Endothelial cell of umbilical vein (primary cell): ENCODE results near the gene CATSPERD. TPM values are rescaled to one million over a fixed set of nuclear protein-coding genes. Genes with fewer than 3 reads are reported as not detected.

Experiments
- BruUV-seq: library from RNA; stranded (reverse); fragments of 400-500 nt; replicated peaks from 2 replicates; lab custom pipeline; 2021; lab: Mats Ljungman, UMichigan
- CTCF ChIA-PET: fragments of 300-600, 350-600 bp; sonication (Branson Sonifier 250); formaldehyde crosslinking; loops from one replicate; lab custom pipeline; 2021; ENCODE audit warnings: antibody characterized with exemption, inconsistent platforms; lab: Charles Lee
- POLR2A ChIA-PET: fragments of 300-600, 350-600 bp; sonication (Branson Sonifier 250); formaldehyde crosslinking; loops from one replicate; lab custom pipeline; 2021; ENCODE audit warnings: antibody characterized with exemption, inconsistent platforms; lab: Charles Lee
- DNase-seq: peaks from one replicate; pipeline ENCODE4 v3.0.0-alpha.2; 2011; ENCODE audit warnings: low read depth, low spot score
- FAIRE-seq: peaks from 2 replicates; lab custom pipeline; 2011; peaks lifted over from hg19 to GRCh38; lab: Jason Lieb, UNC
- H2AFZ ChIP-seq: 2 replicates; pipeline ENCODE4 v1.6.0; 2012; ENCODE audit warnings: low read depth, low read length, control low read depth, inconsistent platforms
- H3K27ac ChIP-seq: 2 replicates; pipeline ENCODE4 v1.5.1; 2011; ENCODE audit warnings: low read depth, mild to moderate bottlenecking, control low read depth, low read length, moderate library complexity; ENCODE audit not compliant: insufficient read depth
- H3K27me3 ChIP-seq, 2 experiments: 2 replicates each; pipeline versions ENCODE4 v1.6.0 to v1.6.1; 2011; ENCODE audit warnings: low read length in 2 of 2, mixed read lengths in 1 of 2; ENCODE audit not compliant: control insufficient read depth in 2 of 2, insufficient read depth in 2 of 2
- H3K36me3 ChIP-seq, 2 experiments: 2 replicates in 1 of 2; 3 replicates in 1 of 2; pipeline ENCODE4 v1.5.1; 2011; ENCODE audit warnings: low read length in 2 of 2, mild to moderate bottlenecking in 1 of 2, moderate library complexity in 1 of 2; ENCODE audit not compliant: control insufficient read depth in 2 of 2, insufficient read depth in 2 of 2; ENCODE audit errors: extremely low read depth in 1 of 2
- H3K4me1 ChIP-seq: 3 replicates; pipeline ENCODE4 v1.5.1; 2011; ENCODE audit warnings: mild to moderate bottlenecking, low read length; ENCODE audit not compliant: control insufficient read depth, insufficient read depth; ENCODE audit errors: extremely low read depth
- H3K4me2 ChIP-seq: 2 replicates; pipeline ENCODE4 v1.6.1; 2011; ENCODE audit warnings: low read length, control low read depth, mixed read lengths; ENCODE audit not compliant: insufficient read depth
- H3K4me3 ChIP-seq, 3 experiments: fragments of 200-600 bp in 1 of 3; sonication (generic), shearing (Covaris generic) in 1 of 3; replicated peaks in 1 of 3; 2 replicates each; pipeline ENCODE4 v1.5.1; 2011 to 2016; ENCODE audit warnings: control low read depth in 3 of 3, low read length in 3 of 3, mild to moderate bottlenecking in 2 of 3, inconsistent platforms in 1 of 3, low read depth in 1 of 3, moderate library complexity in 1 of 3; ENCODE audit not compliant: insufficient read depth in 1 of 3
- H3K79me2 ChIP-seq: 2 replicates; pipeline ENCODE4 v1.6.0; 2012; ENCODE audit warnings: low read length, inconsistent platforms; ENCODE audit not compliant: control insufficient read depth, insufficient read depth
- H3K9ac ChIP-seq: replicated peaks from 2 replicates; pipeline ENCODE3; 2011; ENCODE audit warnings: low read length, control low read depth; ENCODE audit not compliant: insufficient read depth; ENCODE audit errors: extremely low read depth
- H3K9me1 ChIP-seq: replicated peaks from 3 replicates; pipeline ENCODE4 v1.6.0; 2011; ENCODE audit warnings: mild to moderate bottlenecking, low read length; ENCODE audit not compliant: control insufficient read depth, insufficient read depth; ENCODE audit errors: extremely low read depth
- H3K9me3 ChIP-seq: replicated peaks from 2 replicates; pipeline ENCODE4 v1.5.1; 2012; ENCODE audit warnings: low read length, inconsistent platforms; ENCODE audit not compliant: control insufficient read depth, insufficient read depth
- H4K20me1 ChIP-seq: replicated peaks from 2 replicates; pipeline ENCODE3; 2011; ENCODE audit warnings: mild to moderate bottlenecking, low read length; ENCODE audit not compliant: control insufficient read depth, insufficient read depth; ENCODE audit errors: extremely low read depth
- EZH2 ChIP-seq: IDR thresholded peaks from 2 replicates; pipeline ENCODE4 v1.6.1; 2012; ENCODE audit warnings: borderline replicate concordance, low read depth, mild to moderate bottlenecking, moderate library complexity, low read length, inconsistent platforms; ENCODE audit not compliant: severe bottlenecking
- FOS ChIP-seq: IDR thresholded peaks from 2 replicates; pipeline ENCODE4 v1.6.1; 2011; ENCODE audit warnings: mild to moderate bottlenecking, low read length, moderate library complexity, borderline replicate concordance; ENCODE audit not compliant: insufficient read depth
- GATA2 ChIP-seq: IDR thresholded peaks from 2 replicates; pipeline ENCODE4 v1.7.0; 2011; ENCODE audit warnings: low read depth, mild to moderate bottlenecking, moderate library complexity, mixed read lengths, low read length; ENCODE audit not compliant: insufficient read length, insufficient read depth
- JUN ChIP-seq: IDR thresholded peaks from 2 replicates; pipeline ENCODE4 v1.6.1; 2011; ENCODE audit warnings: borderline replicate concordance, low read depth; ENCODE audit not compliant: insufficient read length, insufficient read depth
- MYC ChIP-seq: IDR thresholded peaks from one replicate; pipeline ENCODE4 v1.6.1; 2011; ENCODE audit warnings: mild to moderate bottlenecking, low read depth, low read length
- POLR2A ChIP-seq: IDR thresholded peaks from 2 replicates; pipeline ENCODE4 v1.6.1; 2012; ENCODE audit warnings: low read depth, mild to moderate bottlenecking, control low read depth, low read length
- POLR2AphosphoS5 ChIP-seq: IDR thresholded peaks from 2 replicates; pipeline ENCODE4 v1.6.1; 2012; ENCODE audit warnings: low read depth, mild to moderate bottlenecking, control low read depth, low read length, moderate library complexity; ENCODE audit not compliant: insufficient read depth
- dilution Hi-C: fragments of 300-500 bp; cut with MboI; formaldehyde crosslinking; loops from one replicate; pipeline ENCODE4 v1.15.0; 2019; ENCODE audit warnings: low sequenced_read_pairs; ENCODE audit not compliant: extremely low pct_ligation_motif_present
- intact Hi-C: fragments of 100-400 bp; cut with micrococcal nuclease; formaldehyde crosslinking; loops from one replicate; pipeline ENCODE4 v1.10.0; 2022
- polyA plus RNA-seq, 4 experiments: library from polyadenylated mRNA; depleted of rRNA in 3 of 4; stranded (reverse) in 3 of 4; unstranded in 1 of 4; fragments of >200 nt; gene quantifications; 2 replicates each; pipeline versions ENCODE4 v1.2.1 to v1.2.3, GENCODE V29; 2011 to 2012; ENCODE audit warnings: missing spikeins in 1 of 4
- total RNA-seq: library from RNA; stranded (reverse); gene quantifications from 2 replicates; pipeline ENCODE4 v1.2.3, GENCODE V29; 2021
- TF ChIP-seq, protein P1 (sequence below), 2 donors: IDR thresholded peaks; 1 replicate in 1 of 2; 2 replicates in 1 of 2; pipeline ENCODE4 v1.5.1; 2011; ENCODE audit warnings: low read length in 2 of 2, mild to moderate bottlenecking in 2 of 2, moderate library complexity in 2 of 2, control low read depth in 1 of 2, inconsistent platforms in 1 of 2, low read depth in 1 of 2; ENCODE audit not compliant: insufficient read depth in 1 of 2; ENCODE audit errors: extremely low read depth in 1 of 2
- TF ChIP-seq, protein P2 (sequence below): IDR thresholded peaks from 2 replicates; pipeline ENCODE4 v1.6.1; 2011; ENCODE audit not compliant: insufficient read depth, insufficient read length

Gene CATSPERD
- total and polyA plus RNA-seq, 2 donors (not counting 3 experiments of a cell fraction or from before 2014, with no cell fraction given) = not detected

DNA sequence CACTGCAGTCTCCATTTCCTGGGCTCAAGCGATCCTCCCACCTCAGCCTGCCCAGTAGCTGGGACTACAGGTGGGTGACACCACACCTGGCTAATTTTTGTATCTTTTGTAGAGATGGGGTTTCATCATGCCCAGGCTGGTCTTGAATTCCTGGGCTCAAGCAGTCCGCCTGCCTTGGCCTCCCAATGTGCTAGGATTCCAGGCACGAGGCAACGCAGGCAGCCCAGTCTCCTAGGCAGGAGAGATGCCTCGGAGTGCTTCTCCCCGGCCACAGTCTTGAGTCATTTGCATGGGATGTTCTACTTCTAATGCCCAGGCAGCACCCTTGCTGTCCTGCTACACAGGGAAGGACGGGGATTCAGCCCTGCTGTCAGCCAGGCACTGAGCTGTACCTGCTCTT, 48.8 kb upstream of the CATSPERD start:
- Histone ChIP-seq H3K36me3 (peaks cover 2 to 28% of the 10 kb centered on the region in 2 experiments), H3K9me1 (no peaks in the 10 kb centered on the region), H3K27me3 (no peaks in the 10 kb centered on the region), H3K4me1 (no peaks in the 10 kb centered on the region), H3K9me3 (no peaks in the 10 kb centered on the region), H2AFZ (no peak overlapping the region), H3K79me2 (no peaks in the 10 kb centered on the region), H3K9ac (no peak overlapping the region), H3K4me2 (no peak overlapping the region), H3K27ac (no peak overlapping the region), H3K4me3 (no peak overlapping the region), H4K20me1 (no peaks in the 10 kb centered on the region)
- ChIA-PET POLR2A (no interaction called here), CTCF (interaction anchor here (1.1 kb wide), 1 partner anchor 19 kb away, joined by 3 read pairs; the partner anchor contains the start of gene RPL36)
- DNase-seq (no peak), FAIRE-seq (no peak)
- TF ChIP-seq, protein P1, sequence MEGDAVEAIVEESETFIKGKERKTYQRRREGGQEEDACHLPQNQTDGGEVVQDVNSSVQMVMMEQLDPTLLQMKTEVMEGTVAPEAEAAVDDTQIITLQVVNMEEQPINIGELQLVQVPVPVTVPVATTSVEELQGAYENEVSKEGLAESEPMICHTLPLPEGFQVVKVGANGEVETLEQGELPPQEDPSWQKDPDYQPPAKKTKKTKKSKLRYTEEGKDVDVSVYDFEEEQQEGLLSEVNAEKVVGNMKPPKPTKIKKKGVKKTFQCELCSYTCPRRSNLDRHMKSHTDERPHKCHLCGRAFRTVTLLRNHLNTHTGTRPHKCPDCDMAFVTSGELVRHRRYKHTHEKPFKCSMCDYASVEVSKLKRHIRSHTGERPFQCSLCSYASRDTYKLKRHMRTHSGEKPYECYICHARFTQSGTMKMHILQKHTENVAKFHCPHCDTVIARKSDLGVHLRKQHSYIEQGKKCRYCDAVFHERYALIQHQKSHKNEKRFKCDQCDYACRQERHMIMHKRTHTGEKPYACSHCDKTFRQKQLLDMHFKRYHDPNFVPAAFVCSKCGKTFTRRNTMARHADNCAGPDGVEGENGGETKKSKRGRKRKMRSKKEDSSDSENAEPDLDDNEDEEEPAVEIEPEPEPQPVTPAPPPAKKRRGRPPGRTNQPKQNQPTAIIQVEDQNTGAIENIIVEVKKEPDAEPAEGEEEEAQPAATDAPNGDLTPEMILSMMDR (IDR thresholded peaks at IDR 0.05; ENCODE audit: extremely low read depth in 1 of 2, insufficient read depth in 1 of 2, low read depth in 1 of 2, low read length in 2 of 2) = no peak
- TF ChIP-seq MYC = no peak
- TF ChIP-seq JUN = no peak
- no peak for TF ChIP-seq POLR2AphosphoS5
- TF ChIP-seq, protein P2, sequence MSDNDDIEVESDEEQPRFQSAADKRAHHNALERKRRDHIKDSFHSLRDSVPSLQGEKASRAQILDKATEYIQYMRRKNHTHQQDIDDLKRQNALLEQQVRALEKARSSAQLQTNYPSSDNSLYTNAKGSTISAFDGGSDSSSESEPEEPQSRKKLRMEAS = no peak
- TF ChIP-seq EZH2 = no peak
- no peak for TF ChIP-seq FOS
- no peak for TF ChIP-seq GATA2
- TF ChIP-seq POLR2A = no peak
- no TSS peak for BruUV-seq
- intact Hi-C loops = no loop called here
- dilution Hi-C loops = no loop called here
